ENCODE measurements around the gene PSTPIP1. TPM values are rescaled to one million over a fixed set of nuclear protein-coding genes. Genes with fewer than 3 reads are reported as not detected.

The PSTPIP1 gene
- total RNA-seq, 3 donors from 2014 or later (not counting 1 experiment from before 2014, with no cell fraction given) = 218 to 316 (median 228) TPM

DNA sequence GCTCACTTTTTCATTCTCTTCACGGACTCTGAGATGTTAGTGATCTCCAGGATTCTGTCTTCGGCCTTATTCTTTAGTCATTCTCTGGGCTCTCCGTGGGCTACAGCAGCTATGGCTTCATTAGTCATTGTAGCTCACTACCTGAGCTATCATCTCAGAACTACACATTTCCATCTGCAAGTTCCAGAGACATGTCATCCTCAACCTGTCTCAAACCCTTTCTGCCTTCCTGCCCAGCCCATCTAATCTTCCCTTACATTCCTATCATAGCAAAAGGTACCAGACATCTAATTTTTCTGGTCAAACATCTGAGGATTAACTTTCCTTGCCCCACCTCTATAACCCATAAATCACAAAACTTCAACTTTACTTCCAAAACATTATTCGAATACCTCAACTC lies 62.8 kb downstream of the PSTPIP1 start:
- intact Hi-C loops (cut with micrococcal nuclease) = no loop called here
- Histone ChIP-seq H3K36me3 (ENCODE audit: control insufficient read depth, insufficient read depth, low read length) (no peaks in the 10 kb centered on the region), H3K27ac (ENCODE audit: low read length) (no peak overlapping the region), H3K4me3 (ENCODE audit: low read length) (no peak overlapping the region), H3K4me1 (ENCODE audit: control insufficient read depth, insufficient read depth, low read length) (no peaks in the 10 kb centered on the region), H3K9me3 (ENCODE audit: control insufficient read depth, insufficient read depth, low read length) (no peaks in the 10 kb centered on the region), H3K27me3 (ENCODE audit: control insufficient read depth, insufficient read depth, low read length) (no peaks in the 10 kb centered on the region)
- DNase-seq = no peak
- H3K9me3 Mint-ChIP-seq = no peaks in the 10 kb centered on the region
- peaks cover 15 to 18% of the 10 kb centered on the region in 2 donors for H3K4me1 Mint-ChIP-seq
- H3K27ac Mint-ChIP-seq = peak overlapping the region; percentile 0 to 4
- 87% methylated on average over 4 of the region's 4 CpGs for WGBS (ENCODE audit: insufficient coverage)
- no peak overlapping the region for H3K4me3 Mint-ChIP-seq
- no peak for ATAC-seq
- no peaks in the 10 kb centered on the region for H3K27me3 Mint-ChIP-seq (ENCODE audit: low read depth in 2 of 2)
- TF ChIP-seq, protein P1, sequence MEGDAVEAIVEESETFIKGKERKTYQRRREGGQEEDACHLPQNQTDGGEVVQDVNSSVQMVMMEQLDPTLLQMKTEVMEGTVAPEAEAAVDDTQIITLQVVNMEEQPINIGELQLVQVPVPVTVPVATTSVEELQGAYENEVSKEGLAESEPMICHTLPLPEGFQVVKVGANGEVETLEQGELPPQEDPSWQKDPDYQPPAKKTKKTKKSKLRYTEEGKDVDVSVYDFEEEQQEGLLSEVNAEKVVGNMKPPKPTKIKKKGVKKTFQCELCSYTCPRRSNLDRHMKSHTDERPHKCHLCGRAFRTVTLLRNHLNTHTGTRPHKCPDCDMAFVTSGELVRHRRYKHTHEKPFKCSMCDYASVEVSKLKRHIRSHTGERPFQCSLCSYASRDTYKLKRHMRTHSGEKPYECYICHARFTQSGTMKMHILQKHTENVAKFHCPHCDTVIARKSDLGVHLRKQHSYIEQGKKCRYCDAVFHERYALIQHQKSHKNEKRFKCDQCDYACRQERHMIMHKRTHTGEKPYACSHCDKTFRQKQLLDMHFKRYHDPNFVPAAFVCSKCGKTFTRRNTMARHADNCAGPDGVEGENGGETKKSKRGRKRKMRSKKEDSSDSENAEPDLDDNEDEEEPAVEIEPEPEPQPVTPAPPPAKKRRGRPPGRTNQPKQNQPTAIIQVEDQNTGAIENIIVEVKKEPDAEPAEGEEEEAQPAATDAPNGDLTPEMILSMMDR (IDR thresholded peaks at IDR 0.05) = no peak
- H3K36me3 Mint-ChIP-seq = no peaks in the 10 kb centered on the region

DNA sequence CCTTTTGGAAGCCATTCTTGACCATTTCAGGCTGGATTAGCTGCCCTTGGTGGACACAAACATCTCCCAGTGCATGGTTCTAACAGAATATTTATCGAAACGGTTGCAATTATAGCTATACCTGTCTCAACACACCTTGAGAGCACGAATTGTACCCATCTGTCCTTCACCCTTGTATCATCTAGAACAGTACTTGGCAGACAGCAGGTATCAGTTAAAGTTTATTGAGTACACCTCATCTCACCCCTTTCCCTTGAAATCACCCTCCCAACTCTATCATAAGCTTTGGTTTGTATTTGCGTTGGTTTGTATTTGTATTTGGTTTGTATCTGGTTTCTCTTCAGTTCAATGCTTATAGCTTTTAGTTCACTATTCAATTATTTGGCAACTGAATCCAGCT lies 63.5 kb downstream of the PSTPIP1 start:
- no peaks in the 10 kb centered on the region for H3K4me1 ChIP-seq (ENCODE audit: control insufficient read depth, insufficient read depth, low read length)
- Mint-ChIP-seq H3K9me3 (no peaks in the 10 kb centered on the region), H3K4me1 (peaks cover 15 to 18% of the 10 kb centered on the region in 2 donors), H3K27me3 (ENCODE audit: low read depth in 2 of 2) (no peaks in the 10 kb centered on the region), H3K4me3 (no peak overlapping the region), H3K27ac (peak overlapping the region in 1 of 2 donors; percentile 4), H3K36me3 (no peaks in the 10 kb centered on the region)
- no peaks in the 10 kb centered on the region for H3K27me3 ChIP-seq (ENCODE audit: control insufficient read depth, insufficient read depth, low read length)
- no peak overlapping the region for H3K27ac ChIP-seq (ENCODE audit: low read length)
- no peaks in the 10 kb centered on the region for H3K9me3 ChIP-seq (ENCODE audit: control insufficient read depth, insufficient read depth, low read length)
- WGBS (ENCODE audit: insufficient coverage) = 97% methylated on average over 3 of the region's 4 CpGs
- ATAC-seq (no peak), DNase-seq (no peak)
- intact Hi-C loops (cut with micrococcal nuclease) = no loop called here
- TF ChIP-seq, protein P1 (IDR thresholded peaks at IDR 0.05) = no peak
- no peaks in the 10 kb centered on the region for H3K36me3 ChIP-seq (ENCODE audit: control insufficient read depth, insufficient read depth, low read length)
- no peak overlapping the region for H3K4me3 ChIP-seq (ENCODE audit: low read length)

DNA sequence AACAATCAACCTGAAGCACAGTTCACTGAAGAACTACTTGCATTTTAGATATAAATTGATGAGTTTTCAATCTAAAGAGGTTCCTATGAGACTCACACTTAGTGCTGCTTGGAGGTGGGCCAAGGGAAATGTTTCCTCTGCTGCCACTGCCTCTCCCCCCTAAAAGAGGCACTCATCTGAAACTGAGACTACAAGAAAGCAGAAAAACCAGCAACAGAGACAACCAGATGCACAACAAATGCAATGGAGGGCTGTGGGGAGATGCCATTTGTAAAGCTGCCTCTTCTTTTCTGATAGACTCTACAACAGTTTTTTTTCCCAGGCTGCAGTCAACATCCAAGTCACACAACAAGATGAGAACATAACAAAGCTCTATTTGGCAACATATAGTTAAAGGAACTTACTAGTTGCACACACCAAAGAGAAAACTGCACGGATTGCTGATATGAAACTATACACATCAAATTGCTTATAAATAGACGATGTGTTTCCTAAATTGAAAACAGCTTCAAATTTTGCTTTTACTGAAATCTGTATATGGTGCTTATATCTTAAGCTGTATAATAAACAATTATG lies 64.9 kb downstream of the PSTPIP1 start:
- Mint-ChIP-seq H3K27me3 (ENCODE audit: low read depth in 2 of 2) (no peaks in the 10 kb centered on the region), H3K4me3 (no peak overlapping the region), H3K9me3 (no peaks in the 10 kb centered on the region), H3K36me3 (no peaks in the 10 kb centered on the region), H3K4me1 (peaks cover 18 to 22% of the 10 kb centered on the region in 2 donors), H3K27ac (no peak overlapping the region)
- no peak for DNase-seq
- no peak for ATAC-seq
- H3K4me3 ChIP-seq (ENCODE audit: low read length) = no peak overlapping the region
- H3K36me3 ChIP-seq (ENCODE audit: control insufficient read depth, insufficient read depth, low read length) = no peaks in the 10 kb centered on the region
- H3K4me1 ChIP-seq (ENCODE audit: control insufficient read depth, insufficient read depth, low read length) = no peaks in the 10 kb centered on the region
- no peaks in the 10 kb centered on the region for H3K9me3 ChIP-seq (ENCODE audit: control insufficient read depth, insufficient read depth, low read length)
- TF ChIP-seq, protein P1 (IDR thresholded peaks at IDR 0.05) = no peak
- WGBS (ENCODE audit: insufficient coverage) = no CpG with 5 or more reads among the region's 2 CpGs
- no peak overlapping the region for H3K27ac ChIP-seq (ENCODE audit: low read length)
- intact Hi-C loops (cut with micrococcal nuclease) = no loop called here
- H3K27me3 ChIP-seq (ENCODE audit: control insufficient read depth, insufficient read depth, low read length) = no peaks in the 10 kb centered on the region

DNA sequence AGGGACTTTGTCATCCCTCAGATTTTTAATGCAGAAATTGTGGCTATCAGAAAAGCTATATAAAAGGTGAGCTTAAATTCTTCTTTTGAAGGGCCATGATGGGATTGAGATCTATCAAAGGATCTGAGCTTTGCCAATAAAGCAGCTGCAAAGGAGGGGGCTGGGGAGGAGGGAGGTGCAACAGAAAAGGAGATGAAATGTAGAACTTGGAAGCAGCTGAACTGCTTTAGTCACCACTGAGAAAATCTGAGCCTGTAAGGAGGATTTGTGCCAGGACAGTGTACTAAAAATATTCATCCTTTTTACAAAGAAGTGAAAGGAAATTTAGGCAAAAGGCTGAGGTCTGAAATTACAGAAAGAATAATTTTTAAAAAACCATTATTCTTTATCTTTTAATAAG lies 65.6 kb downstream of the PSTPIP1 start:
- intact Hi-C loops (cut with micrococcal nuclease) = no loop called here
- no peaks in the 10 kb centered on the region for H3K9me3 ChIP-seq (ENCODE audit: control insufficient read depth, insufficient read depth, low read length)
- TF ChIP-seq, protein P1 (IDR thresholded peaks at IDR 0.05) = no peak
- H3K4me3 Mint-ChIP-seq = no peak overlapping the region
- ATAC-seq (no peak), DNase-seq (no peak)
- no peak overlapping the region for H3K27ac Mint-ChIP-seq
- no peak overlapping the region for H3K27ac ChIP-seq (ENCODE audit: low read length)
- H3K27me3 ChIP-seq (ENCODE audit: control insufficient read depth, insufficient read depth, low read length) = no peaks in the 10 kb centered on the region
- no peaks in the 10 kb centered on the region for H3K36me3 Mint-ChIP-seq
- no peak overlapping the region for H3K4me3 ChIP-seq (ENCODE audit: low read length)
- H3K9me3 Mint-ChIP-seq = no peaks in the 10 kb centered on the region
- no peaks in the 10 kb centered on the region for H3K27me3 Mint-ChIP-seq (ENCODE audit: low read depth in 2 of 2)
- peaks cover 18 to 22% of the 10 kb centered on the region in 2 donors for H3K4me1 Mint-ChIP-seq
- no peaks in the 10 kb centered on the region for H3K4me1 ChIP-seq (ENCODE audit: control insufficient read depth, insufficient read depth, low read length)
- H3K36me3 ChIP-seq (ENCODE audit: control insufficient read depth, insufficient read depth, low read length) = no peaks in the 10 kb centered on the region
